Coronary artery (tissue), 2 donors: ENCODE data around the gene PI3.
"Not testable (repeated sequence)": the region's sequence is repeated elsewhere in the genome, so short reads cannot be mapped to it uniquely, and the experiment has no call there.

ENCODE experiments used
- DNase-seq: peaks from one replicate; pipeline ENCODE4 v3.0.0-alpha.2; 2017; ENCODE audit warnings: low spot score
- H3K27ac ChIP-seq, 2 donors: fragments of 200-600 bp; sonication (generic); one replicate each; pipeline ENCODE4 v1.5.1; 2016 to 2019
- H3K4me3 ChIP-seq: fragments of 200-600 bp; sonication (generic); 2 replicates; pipeline ENCODE4 v1.5.1; 2016; ENCODE audit warnings: mild to moderate bottlenecking, moderate library complexity
- TF ChIP-seq, protein P1 (sequence below): fragments of 200-600 bp; sonication (generic); IDR thresholded peaks from one replicate; pipeline ENCODE4 v1.5.1; 2019; ENCODE audit warnings: antibody characterized with exemption

Gene PI3

DNA sequence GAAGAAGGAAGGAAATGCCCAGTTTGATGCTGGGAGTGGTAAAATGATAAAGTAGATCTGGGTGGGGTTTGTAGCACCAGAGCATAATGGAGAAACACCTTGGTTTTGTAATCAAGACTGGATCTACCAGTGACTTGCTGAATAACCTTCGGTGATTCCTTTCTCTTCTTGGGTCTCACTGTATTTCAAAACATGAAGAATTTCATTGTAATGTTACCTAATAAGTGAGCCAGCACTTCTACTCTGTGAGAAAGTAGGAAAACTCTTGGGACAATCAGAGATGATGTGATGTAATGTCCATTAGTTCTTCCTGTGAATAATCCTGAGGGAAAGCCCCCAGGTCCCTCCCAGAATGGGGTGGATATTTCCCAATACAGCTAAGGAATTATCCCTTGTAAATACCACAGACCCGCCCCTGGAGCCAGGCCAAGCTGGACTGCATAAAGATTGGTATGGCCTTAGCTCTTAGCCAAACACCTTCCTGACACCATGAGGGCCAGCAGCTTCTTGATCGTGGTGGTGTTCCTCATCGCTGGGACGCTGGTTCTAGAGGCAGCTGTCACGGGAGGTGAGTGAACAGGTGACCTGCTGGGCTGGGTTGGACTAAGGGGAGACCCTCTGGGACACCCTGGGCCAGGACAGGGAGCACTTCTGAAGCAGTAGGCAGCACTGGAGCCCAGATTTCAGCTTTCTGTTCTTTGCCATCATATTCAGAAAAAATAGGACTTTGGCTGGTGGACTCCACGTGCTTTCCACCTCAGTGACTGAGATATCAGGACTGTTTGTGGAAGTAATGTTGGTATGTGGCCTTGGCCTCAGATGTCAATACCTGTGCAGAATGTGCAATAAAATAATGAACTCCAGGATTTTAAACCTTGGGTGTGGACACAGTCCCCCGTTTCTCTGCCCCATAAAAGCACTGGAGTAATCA lies at the start of gene PI3:
PI3 (plus strand) TSS at position 469 of the 931 bp plus-strand sequence; CDS start at position 490, 21 bp downstream.
- TF ChIP-seq, protein P1, sequence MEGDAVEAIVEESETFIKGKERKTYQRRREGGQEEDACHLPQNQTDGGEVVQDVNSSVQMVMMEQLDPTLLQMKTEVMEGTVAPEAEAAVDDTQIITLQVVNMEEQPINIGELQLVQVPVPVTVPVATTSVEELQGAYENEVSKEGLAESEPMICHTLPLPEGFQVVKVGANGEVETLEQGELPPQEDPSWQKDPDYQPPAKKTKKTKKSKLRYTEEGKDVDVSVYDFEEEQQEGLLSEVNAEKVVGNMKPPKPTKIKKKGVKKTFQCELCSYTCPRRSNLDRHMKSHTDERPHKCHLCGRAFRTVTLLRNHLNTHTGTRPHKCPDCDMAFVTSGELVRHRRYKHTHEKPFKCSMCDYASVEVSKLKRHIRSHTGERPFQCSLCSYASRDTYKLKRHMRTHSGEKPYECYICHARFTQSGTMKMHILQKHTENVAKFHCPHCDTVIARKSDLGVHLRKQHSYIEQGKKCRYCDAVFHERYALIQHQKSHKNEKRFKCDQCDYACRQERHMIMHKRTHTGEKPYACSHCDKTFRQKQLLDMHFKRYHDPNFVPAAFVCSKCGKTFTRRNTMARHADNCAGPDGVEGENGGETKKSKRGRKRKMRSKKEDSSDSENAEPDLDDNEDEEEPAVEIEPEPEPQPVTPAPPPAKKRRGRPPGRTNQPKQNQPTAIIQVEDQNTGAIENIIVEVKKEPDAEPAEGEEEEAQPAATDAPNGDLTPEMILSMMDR, result no peak
- Histone ChIP-seq H3K4me3 (no peak within 1 kb of the TSS), H3K27ac (no peak within 1 kb of the TSS)
- DNase-seq, result no peak

GRCh38 chr20:45128099-45128498 lies 46.6 kb upstream of the PI3 start:
- TF ChIP-seq, protein P1, result no peak
- no peak overlapping the region for H3K27ac ChIP-seq
- H3K4me3 ChIP-seq, result no peak overlapping the region
- no peak for DNase-seq

GRCh38 chr20:45136911-45137310 lies 37.8 kb upstream of the PI3 start:
- Histone ChIP-seq H3K27ac (no peak overlapping the region), H3K4me3 (no peak overlapping the region)
- TF ChIP-seq, protein P1, result no peak
- DNase-seq, result no peak

- TF ChIP-seq, protein P1, result no peak
- H3K4me3 ChIP-seq, result no peak overlapping the region
- no peak for DNase-seq
- no peak overlapping the region for H3K27ac ChIP-seq
These were observed 36.0 kb upstream of the PI3 start for GRCh38 chr20:45138561-45139300.

- not testable (repeated sequence) for H3K27ac ChIP-seq, H3K4me3 ChIP-seq, DNase-seq
These were observed 34.8 kb upstream of the PI3 start for GRCh38 chr20:45139733-45140375.

DNA sequence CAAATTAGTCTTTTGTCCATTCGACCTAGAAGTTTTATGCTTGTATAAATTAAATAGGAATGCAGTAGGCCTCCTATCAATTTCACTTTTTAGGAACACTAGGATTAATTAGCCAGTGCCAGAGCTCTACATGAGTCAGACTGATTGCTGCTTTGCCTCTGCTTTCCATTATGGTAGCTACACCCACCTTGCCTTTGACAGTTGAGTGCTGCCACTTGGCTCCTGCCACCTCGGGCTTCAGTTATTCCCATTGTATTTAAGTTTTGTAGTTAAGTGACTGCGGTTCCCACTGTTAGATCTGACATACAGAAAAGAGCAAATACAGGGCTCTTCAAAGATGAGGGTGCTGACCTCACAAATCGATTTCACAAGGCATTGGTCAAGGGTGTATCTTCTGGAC lies 33.9 kb upstream of the PI3 start:
- TF ChIP-seq, protein P1, result no peak
- Histone ChIP-seq H3K4me3 (no peak overlapping the region), H3K27ac (no peak overlapping the region)
- no peak for DNase-seq

DNA sequence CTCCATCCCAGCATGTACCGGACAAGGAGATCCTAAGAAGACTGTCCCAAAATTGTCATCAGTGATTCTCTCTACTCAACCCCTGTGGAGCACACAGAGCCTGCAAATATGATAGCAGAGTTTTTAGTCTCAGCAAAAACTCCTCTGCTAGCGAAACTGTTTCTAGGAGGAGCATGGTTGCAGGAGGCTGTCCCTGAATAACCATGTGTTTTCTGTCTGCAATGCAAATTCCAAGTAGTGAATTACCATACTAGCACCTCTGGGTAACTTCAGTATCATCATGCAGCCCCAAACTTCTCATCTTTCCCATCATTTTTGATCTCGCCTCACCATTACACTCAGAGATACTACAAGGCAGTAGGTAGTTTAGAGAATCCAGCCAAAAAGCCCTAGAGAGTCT lies 25.6 kb upstream of the PI3 start:
- Histone ChIP-seq H3K4me3 (no peak overlapping the region), H3K27ac (no peak overlapping the region)
- DNase-seq, result no peak
- TF ChIP-seq, protein P1, result no peak
